ENCODE results near the gene PGPEP1.

- TF ChIP-seq CTCF (conservative IDR thresholded peaks at IDR 0.05; ENCODE audit: low read depth, low read length) (no peak), EZH2 (IDR thresholded peaks at IDR 0.05; ENCODE audit: borderline replicate concordance, low read depth, low read length, poor library complexity, severe bottlenecking) (no peak)
These were observed 33.1 kb upstream of the PGPEP1 start for GRCh38 chr19:18307271-18307681.
